ENCODE measurements around the gene NLRP6.
"Not testable (repeated sequence)": the region's sequence is repeated elsewhere in the genome, so short reads cannot be mapped to it uniquely, and the experiment has no call there.

Gene NLRP6

DNA sequence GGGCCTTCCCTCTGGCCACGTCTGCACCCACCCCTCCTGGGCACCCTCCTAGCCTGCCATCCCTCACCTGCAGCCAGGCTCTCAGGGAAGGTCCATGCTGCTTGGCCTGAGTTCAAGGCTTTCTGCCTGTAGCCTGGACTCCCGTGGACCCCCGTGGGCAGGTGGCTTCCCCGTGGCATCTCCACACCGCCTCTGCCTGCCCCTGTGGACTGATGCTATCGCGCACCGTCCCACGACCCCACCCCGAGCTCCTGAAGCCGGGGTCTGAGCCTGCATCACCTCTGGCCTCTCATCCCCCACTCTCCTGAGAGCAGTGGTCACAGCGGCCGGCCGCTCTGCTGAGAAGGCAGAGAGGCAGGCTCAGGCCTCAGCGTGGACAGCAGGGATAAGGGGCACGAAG, 16.6 kb downstream of the NLRP6 start:
- DNase-seq = no peak

DNA sequence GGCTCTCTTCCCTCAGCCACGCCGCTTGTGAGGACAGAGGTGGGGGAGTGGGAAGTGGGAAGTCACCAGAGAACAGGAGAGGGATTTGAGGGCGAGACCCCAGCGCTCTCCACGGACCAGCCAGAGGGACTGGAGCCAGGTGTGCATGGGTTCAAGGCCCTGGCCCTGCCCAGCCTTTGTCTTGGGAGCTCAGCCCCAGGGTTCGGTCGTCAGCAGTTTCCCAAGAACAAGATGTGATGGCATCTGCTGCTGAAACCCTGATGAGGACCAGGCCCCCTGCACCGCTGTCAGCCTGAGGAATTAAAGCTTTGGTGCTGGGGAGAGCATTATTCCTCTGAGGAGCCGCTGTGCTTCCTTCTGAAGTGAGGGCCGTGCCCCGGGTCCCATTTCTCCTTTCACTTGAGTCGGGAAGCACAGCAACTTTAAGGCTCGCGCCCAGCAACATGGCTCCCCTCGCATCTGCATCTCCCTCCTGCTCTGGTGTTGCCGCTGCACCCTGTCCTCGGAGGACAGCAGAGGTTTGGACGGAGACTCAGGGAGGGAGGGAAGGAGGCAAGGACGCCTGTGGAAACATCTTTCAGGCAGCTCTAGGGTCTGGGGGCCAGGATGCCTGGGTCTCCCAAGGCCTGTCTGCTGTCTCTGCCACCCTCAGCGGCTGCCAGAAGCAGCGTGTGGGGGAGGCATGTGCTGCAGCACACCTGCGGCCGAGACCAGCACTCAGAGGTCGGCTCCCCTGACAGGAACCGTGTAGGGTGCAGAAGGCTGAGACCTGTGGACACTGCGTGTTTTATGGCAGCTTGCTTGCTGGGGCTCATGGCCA, 17.4 kb downstream of the NLRP6 start:
- DNase-seq = no peak

DNA sequence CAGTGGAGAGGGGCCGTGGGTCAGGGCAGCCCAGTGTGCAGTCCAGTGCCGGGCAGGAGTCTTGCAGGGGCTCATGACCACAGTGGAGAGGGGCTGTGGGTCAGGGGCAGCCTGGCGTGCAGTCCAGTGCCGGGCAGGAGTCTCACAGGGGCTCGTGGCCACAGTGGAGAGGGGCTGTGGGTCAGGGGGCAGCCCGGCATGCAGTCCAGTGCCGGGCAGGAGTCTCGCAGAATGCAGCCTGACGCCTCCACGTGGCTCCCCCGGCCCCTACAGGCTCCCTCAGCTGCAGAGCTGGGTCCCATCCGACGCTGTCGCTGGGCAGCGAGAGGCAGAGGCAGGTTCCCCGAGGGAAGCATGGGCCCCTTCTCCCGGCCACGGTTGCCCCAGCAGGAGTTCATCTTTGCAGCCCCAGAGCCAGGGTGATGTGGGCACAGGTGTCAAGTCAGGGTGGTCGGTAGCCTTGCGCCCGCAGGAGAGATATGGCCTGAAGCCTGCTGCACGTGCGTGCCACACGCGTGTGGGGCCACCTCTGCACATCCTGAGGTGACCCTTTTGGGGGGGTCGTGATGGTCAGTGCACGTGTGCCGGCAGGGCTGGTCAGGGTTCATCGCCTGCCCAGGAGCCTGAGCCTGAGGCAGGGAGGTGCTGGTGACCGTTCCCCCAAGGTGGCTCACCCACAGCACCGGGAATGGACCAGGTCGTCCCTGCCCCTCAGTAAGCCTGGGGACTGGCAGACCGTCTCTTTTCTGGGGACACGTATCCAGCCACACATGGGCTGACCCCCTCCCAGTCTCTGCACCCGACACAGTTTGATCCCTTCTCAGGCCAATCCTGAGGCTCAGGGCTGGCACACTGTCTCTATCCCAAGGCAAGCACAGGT, 18.2 kb downstream of the NLRP6 start:
- DNase-seq = no peak

DNA sequence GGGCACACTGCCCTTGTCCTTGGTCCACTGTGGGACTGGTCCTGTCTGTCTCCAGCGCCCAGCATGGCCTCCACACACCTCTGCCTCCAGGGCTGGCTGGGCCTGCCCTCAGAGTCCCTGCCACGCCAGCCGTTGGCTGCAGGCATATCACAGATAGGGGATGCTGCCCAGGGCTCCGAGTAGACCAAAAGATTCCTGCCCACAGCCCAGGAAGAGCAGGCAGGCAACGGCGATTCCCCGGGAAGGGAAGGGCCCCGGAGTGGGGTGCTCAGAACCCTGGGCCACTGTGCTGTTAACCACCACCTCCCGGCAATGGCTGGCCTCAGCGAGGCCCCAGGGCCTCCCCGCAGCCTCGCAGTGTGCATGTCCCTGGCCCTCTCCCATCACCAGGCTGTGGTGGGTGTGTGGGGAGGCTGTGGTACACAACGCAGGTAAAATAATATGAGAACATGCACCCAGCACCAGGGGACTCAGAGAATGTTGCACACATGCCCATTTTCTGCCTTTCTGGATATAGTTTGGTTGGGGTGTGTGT, 18.9 kb downstream of the NLRP6 start:
- no peak for DNase-seq

DNA sequence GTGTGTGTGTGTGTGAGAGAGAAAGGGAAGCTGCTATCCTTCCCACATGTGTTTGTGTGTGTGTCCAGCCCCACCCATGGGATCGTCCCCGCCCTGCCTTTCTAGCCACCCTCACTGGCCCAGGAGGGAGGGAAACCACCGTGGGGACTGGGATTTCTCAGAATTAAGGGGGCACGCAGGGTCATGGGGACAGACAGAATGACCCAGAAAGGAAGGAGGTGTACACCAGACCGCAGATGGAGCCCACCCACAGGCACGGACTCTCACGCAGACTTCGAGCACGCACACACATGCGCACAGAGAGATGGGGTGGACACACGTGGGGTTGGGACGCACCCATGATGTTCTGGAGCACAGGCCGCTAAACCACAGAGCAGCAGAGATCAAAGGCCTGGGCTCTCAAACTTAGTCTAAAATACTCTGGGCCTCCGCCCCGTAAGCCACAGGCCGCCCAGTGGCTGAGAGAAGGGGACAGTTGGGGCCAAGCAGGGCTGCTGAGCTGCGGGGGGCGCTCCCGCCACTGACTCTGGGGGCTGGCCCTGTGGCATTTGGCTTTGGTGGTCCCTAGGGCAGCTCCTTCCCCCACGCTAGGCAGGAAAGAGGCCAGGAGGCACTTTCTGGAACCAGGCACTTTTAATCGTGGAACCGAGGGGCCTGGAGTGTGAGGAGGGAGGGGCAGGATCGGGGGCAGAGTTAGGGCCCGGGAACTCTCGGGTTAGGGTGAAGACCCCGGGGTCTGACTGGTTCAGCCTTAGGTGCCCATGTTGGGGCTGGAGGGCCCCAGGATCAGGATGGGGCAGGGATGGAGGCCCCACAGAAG, 19.6 kb downstream of the NLRP6 start:
- peak; percentile 95 for DNase-seq

DNA sequence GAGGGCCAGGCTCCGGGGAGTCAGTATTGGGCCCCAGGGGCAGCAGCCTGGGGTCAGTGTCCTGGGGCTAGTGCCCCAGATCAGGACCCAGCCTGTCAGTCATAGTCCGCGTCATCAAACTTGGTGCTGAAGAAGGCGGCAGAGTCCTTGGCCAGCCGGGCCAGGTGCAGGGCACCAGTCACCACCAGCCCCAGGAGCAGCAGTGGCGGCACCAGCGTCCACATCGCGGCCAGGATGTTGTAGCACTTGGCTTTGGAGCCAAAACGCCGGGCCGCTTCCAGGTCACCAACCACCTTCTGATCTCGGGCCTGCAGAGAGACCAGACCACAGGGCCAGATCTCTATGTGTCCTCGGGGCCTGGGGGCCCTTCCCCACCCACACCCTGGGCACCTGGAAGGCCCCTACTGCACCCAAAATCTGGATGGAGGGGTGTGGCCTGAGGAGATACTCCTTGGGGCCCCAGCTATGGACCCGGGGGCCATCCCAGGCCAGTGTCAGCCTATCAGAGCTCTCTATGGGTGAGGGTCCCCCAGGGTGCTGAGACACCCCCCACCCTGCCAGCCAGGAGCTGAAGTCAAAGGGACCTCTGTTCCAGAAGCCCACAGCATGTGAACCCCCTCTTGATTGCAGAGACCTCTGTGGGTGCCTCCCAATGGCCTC, 20.3 kb downstream of the NLRP6 start:
- no peak for DNase-seq

DNA sequence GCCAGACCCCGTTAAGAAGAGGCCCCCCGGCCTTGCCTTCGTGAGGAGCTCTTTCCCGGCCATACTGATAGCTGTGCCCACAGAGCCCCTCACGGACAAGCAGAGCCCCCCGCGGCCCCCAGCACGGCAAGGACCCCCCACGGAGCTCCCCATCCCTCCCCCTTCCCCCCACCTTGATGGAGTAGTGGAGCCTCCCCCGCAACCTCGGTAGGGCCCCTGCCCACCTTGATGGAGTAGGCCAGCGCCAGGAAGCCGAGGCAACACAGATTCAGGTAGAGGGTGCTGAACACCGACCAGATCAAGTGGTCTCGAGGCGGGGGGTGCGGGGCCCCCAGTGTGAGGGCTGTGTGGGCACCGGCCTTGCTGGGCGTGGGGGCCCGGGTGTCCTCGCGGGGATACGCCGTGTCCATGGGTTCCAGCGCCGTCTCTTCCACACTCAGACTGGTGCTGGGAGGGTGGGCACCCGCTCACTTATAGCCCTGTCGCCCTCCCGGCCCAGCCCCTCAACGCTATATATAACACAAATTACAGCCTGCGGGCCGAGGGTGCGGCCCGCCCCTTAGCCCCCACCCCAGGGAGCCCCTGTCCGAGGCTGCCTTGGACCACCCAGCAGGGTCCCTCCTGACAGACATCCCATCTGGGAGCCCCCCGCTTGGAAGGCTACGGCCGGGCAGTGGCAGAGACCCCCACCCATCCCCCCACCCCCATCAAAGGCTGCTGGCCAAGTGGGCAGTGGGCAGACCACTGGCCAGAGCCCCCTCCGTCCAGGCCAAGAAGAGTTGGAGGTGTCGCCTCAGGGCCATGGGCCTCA, 21.1 kb downstream of the NLRP6 start, which contains the start of gene IFITM5:
Gene IFITM5 (minus strand): TSS at position 446 of the 811 bp plus-strand sequence. CDS start 36 bp downstream, at position 410.
- DNase-seq = no peak

DNA sequence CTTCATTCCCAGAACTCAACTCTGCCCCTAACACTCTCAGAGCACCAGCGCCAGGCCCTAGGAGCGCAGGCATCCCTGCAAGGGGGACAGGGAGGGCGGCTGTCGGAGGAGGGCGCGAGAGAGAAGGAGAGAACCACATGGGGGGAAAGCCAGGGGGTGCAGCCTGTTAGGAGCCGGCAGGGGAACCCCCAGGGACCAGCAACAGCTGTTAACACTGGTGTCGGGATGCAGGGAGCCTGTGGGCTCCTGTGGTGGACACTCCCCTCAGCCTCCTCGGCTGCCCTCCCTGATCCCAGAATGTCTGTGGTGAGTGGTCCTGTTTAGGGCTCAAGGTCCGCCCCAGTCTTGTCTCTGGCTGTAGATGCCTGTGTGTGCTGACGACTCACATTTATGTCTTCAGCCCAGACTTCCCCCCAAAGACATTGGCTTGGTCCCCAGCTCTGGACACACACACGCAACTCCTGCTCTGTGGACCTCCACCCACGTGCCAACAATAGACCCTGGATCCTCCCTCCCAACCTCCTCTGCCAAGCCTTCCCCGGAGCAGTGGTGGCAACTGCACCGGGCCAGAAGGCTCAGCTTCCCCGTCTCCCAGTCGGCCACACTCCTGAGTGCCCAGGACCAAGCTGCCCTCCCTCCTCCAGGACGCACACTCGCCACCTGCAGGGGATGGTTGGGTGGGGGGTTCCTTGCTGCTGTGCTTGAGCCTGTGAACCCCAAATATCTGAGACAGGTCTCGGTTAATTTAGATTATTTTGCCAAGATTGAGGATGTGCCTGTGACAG, 21.9 kb downstream of the NLRP6 start:
- DNase-seq = no peak

DNA sequence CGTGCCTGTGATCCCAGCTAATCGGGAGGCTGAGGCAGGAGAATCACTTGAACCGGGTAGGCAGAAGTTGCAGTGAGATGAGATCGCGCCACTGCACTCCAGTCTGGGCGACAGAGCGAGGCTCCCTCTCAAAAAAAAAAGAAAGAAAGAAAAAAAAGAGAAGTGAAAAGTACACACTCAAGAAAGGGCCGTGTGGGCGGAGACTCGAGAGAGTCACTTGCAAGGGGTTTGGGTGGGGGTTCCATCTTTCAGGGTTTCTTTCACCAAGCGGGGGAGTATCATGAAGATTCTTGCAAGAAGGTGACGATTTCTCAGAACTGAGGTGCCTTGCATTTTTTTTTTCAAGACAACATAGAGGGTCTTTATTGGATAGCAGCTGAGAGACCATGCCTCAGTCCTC, 25.2 kb downstream of the NLRP6 start:
- peak; percentile 89 for DNase-seq

DNA sequence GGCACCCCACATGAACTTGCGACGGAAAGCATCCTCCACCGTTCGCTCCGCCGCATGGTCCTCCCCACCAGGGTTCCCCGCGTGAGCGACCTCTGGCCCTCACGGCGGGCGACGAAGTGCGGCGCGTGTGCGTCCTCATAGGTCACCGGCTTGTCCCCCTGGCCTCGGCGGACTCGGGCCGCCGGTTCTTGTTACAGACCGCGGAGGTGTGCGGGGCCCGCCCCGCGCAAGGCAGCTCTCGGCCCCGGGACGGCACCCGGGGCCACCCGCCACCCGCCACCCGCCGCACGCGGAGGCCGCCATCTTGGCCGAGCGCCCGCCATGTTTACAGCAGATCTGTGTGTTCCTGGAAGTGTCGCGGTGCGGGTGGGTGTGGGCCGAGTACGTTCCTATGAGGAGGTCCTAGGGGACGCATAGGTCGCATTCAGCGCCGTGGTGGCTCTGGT, 25.9 kb downstream of the NLRP6 start:
- no peak for DNase-seq

DNA sequence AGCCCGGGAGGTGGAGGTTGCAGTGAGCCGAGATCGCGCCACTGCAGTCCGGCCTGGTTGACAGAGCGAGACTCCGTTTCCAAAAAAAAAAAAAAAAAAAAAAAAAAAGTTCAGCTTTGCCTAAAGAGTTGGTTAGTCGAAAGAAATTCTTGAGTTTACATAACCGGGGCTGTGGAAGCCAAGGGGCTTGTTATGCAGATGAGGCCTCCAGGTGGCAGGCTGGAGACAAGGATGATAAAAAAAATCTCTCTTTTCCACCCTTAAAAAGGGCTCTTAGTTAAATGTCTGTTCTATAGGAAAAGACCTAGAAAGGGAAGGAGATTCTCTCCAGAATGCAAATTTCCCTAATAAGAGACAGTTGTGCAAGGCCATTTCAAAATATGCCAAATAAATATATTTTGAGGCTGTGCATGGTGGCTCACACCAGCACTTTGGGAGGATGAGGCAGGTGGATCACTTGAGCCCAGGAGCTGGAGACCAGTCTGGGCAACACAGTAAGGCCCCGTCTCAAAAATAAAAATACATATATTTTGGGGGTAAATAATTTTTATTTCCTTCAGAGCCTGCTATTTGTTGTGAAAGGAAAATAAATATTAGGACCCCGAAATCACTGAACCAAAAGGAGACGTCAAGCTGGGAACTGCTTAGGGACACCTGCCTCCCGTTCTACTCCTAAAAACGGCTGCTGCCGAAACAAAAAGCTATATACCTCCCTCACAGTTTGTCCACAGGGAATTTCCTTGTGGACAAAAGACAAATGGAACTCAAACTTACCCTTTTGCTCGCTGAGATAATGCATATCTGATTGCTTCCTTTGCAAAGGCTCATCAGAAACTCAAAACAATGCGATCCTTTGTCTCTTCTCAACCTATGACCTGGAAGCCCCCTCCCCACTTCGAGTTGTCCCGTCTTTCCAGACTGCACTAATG, 27.0 kb downstream of the NLRP6 start:
- peak; percentile 76 for DNase-seq

DNA sequence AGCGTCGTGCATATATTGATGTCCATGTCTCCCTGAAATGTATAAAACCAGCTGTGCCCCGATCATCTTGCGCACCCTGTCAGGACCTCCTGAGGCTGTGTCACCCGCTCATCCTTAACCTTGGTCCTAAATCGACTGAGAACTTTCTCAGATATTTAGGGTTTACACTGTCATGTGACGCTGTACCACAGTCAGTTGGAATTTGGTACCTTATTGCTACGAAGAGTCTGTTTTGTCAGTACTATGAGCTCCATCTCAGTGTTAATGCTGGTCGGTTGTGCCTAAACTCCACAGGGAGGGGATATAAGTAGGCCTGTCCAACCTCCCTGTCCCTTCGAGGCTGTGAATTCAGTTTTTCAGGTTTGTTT, 27.6 kb downstream of the NLRP6 start:
- DNase-seq = no peak

DNA sequence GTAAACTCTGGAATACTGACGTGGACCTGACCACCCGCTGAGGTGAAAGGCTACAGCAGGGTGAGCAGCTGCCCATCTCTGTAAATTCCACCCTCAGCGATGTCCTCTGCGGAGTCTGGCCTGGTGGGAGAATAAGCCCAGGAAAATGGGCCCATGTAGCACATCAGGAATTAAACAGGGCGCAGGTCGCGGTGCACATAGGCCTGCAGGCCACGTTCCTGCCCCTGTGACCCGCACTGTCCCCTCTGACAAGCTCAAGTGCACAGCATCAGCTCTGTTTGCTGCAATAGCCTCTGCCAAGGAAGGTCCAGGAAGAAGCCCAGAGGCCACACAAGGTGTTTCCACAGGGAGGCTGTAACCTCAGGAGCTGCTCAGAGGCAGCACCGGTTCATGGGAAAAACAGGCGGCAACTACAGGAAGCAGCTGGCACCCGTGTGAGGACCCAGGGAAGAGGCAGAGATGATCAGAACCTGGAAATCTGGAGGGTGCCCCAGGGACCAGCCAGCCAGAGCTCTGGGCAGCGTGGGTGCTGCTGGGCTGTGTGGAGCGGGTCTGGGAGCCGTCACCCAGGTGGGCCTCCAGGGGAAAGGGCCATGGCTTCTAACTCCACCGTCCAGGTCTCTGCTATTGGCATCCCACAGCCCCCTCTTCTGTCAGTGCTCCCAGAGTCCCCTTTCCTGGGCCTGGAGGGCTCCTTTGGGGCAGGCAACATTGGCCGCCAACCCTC, 28.6 kb downstream of the NLRP6 start:
- no peak for DNase-seq

DNA sequence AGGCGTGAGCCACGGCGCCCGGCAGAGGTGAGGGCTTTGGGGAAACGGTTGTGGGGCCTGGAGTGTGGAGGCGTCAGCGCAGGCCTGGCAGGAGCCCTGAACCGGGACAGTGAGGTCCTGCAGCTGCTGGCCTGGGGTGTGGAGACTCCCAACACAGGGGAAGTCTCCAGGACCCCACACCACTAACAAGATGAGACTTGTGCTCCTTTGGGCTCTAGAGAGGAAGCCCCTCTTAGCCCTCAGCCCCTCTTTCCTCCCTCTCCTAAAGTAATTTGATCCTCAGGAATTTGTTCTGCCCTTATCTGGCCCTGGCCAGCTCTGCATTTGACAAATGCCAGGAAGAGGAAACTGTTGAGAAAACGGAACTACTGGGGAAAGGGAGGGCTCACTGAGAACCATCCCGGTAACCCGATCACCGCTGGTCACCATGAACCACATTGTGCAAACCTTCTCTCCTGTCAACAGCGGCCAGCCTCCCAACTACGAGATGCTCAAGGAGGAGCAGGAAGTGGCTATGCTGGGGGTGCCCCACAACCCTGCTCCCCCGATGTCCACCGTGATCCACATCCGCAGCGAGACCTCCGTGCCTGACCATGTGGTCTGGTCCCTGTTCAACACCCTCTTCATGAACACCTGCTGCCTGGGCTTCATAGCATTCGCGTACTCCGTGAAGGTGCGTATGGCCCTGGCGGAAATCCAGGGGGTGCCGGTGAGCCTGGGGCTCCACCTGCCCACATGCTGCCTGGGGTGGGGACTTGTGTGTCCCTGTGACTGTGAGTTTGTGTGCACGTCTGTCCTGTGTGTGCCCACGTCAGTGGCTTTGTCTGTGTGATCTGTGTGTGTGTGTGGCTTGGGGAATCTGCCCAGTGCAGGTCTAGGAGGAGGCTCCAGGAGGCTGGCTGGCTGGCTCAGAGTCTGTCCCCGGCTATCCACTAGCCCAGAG, 29.8 kb downstream of the NLRP6 start, which contains the start of gene IFITM2:
Gene IFITM2 (plus strand): TSS at position 51 of the 943 bp plus-strand sequence. CDS start 377 bp downstream, at position 428.
- peak; percentile 93 for DNase-seq

DNA sequence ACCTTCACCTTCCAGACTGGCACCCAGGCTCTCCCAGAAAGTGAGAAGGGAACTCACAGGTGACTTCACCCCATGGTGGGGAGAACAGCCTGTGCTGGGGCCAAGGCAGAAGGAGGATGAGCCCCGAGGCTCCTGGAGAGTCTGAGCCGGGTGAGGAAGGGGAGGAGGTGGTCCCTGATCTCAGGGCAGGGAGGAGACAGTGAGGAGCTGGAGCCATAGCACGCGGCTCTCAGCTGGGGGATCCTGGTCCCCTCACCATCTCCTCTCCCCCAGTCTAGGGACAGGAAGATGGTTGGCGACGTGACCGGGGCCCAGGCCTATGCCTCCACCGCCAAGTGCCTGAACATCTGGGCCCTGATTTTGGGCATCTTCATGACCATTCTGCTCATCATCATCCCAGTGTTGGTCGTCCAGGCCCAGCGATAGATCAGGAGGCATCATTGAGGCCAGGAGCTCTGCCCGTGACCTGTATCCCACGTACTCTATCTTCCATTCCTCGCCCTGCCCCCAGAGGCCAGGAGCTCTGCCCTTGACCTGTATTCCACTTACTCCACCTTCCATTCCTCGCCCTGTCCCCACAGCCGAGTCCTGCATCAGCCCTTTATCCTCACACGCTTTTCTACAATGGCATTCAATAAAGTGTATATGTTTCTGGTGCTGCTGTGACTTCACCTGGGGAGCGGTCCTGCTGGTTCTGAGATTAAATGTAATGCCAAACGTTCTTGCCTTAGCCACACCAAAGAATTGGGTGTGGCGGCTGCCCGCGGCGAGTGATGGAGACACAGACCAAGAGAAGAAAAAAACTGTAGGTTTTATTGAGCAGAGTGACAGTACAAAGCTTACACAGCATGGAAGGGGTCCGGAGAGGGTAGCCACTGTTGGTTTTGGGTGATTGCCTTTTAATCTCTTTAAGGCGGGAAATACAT, 30.8 kb downstream of the NLRP6 start:
- DNase-seq = not testable (repeated sequence)

DNA sequence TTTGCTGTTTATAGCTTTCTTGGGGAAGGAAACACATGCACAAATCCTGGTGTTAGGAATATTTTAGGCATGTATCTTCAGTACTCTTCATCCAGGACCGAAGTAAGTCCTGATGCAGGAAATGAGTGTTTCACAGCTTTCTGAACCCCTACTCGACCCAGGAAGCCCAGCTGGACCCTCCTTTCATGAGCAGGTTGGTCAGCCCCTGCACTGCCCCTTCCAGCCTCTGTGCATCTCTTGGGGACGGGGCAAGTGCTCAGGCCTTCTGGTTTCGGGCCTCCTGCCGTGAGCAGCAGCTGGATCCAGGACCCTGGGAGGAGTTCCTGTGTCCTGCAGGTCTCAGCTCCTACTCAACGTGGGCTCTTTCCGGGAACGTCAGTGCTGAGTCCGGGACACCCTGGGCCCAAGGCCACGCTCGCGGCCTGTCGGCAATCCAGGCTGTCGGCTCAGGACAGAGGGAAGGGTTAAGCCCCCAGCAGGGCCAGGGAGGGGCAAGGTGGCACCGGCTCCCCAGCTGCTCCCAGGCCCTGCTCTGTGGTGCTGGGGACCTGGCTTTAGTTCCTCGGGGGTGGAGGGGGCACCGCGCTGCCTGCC, 31.9 kb downstream of the NLRP6 start:
- not testable (repeated sequence) for DNase-seq

All from MV-4-11 (cell line).